K562 (cell line): ENCODE results near the gene GCSAM. TPM values are rescaled to one million over a fixed set of nuclear protein-coding genes. Genes with fewer than 3 reads are reported as not detected.

Experiments used
- ATAC-seq: fragments of 200-7000 bp; cut with Tn5 transposase; 3 replicates; pipeline ENCODE4 v1.9.1; 2020; ENCODE audit warnings: moderate library complexity
- BruUV-seq: library from RNA; stranded (reverse); fragments of 400-500 nt; replicated peaks from 2 replicates; lab custom pipeline; 2021; lab: Mats Ljungman, UMichigan
- CTCF ChIA-PET: fragments of 300-600 bp; formaldehyde crosslinking; extraction: SDS; loops from one replicate; lab custom pipeline; 2021; ENCODE audit warnings: low intra/inter-chr PET ratio; lab: Yijun Ruan, JAX
- POLR2A ChIA-PET: fragments of 300-600, 350-650 bp; sonication (Branson Sonifier 250); formaldehyde crosslinking; extraction: SDS; loops from one replicate; lab custom pipeline; 2021; ENCODE audit warnings: antibody characterized with exemption, inconsistent platforms; lab: Yijun Ruan, JAX
- DNase-seq, 4 experiments: peaks; one replicate each; pipeline versions ENCODE4 v3.0.0 to v3.0.0-alpha.2; 2011 to 2018; ENCODE audit warnings: low spot score in 3 of 4, mixed read lengths in 3 of 4; ENCODE audit errors: extremely low read depth in 1 of 4
- FAIRE-seq: peaks from 2 replicates; lab custom pipeline; 2011; peaks lifted over from hg19 to GRCh38; lab: Jason Lieb, UNC
- H2AFZ ChIP-seq: 2 replicates; pipeline ENCODE4 v1.6.0; 2011; ENCODE audit warnings: low read depth, low read length, control low read depth, inconsistent platforms
- H3K27ac ChIP-seq: fragments of 200-600 bp; 3 replicates; pipeline ENCODE4 v1.8.0; 2011; ENCODE audit warnings: low read depth, mild to moderate bottlenecking, control low read depth, inconsistent platforms, low read length, moderate library complexity, mixed read lengths; ENCODE audit errors: extremely low read depth
- H3K27me3 ChIP-seq, 2 experiments: fragments of 300-600 bp in 1 of 2; 2 replicates in 1 of 2; 3 replicates in 1 of 2; pipeline versions ENCODE4 v1.6.0 to v1.8.0; 2011; ENCODE audit warnings: inconsistent platforms in 2 of 2, low read length in 2 of 2, mild to moderate bottlenecking in 1 of 2, mixed read lengths in 1 of 2, moderate library complexity in 1 of 2; ENCODE audit not compliant: control insufficient read depth in 2 of 2, insufficient read depth in 2 of 2
- H3K36me3 ChIP-seq: fragments of 300-600 bp; 3 replicates; pipeline ENCODE4 v1.8.0; 2011; ENCODE audit warnings: mild to moderate bottlenecking, low read length, inconsistent platforms; ENCODE audit not compliant: control insufficient read depth, insufficient read depth
- H3K4me1 ChIP-seq, 2 experiments: fragments of 200-600 bp in 1 of 2; replicated peaks in 1 of 2; 2 replicates in 1 of 2; 3 replicates in 1 of 2; pipeline versions ENCODE4 v1.5.1 to v1.8.0; 2011; ENCODE audit warnings: inconsistent platforms in 2 of 2, low read length in 2 of 2, mild to moderate bottlenecking in 1 of 2, mixed read lengths in 1 of 2, moderate library complexity in 1 of 2; ENCODE audit not compliant: control insufficient read depth in 2 of 2, insufficient read depth in 2 of 2
- H3K4me2 ChIP-seq: 2 replicates; pipeline ENCODE4 v1.6.1; 2011; ENCODE audit warnings: low read length, control low read depth, inconsistent platforms, mixed read lengths; ENCODE audit not compliant: insufficient read depth
- H3K4me3 ChIP-seq: fragments of 200-600 bp; sonication (generic), shearing (Covaris generic); 2 replicates; pipeline ENCODE4 v1.5.1; 2016; ENCODE audit warnings: control low read depth, inconsistent platforms
- H3K79me2 ChIP-seq: fragments of 200-600 bp; 3 replicates; pipeline ENCODE4 v1.8.0; 2011; ENCODE audit warnings: low read length, inconsistent platforms; ENCODE audit not compliant: control insufficient read depth, insufficient read depth
- H3K9ac ChIP-seq, 2 experiments: 2 replicates each; pipeline versions ENCODE4 v1.6.0 to v1.6.1; 2011; ENCODE audit warnings: low read depth in 2 of 2, low read length in 2 of 2, control low read depth in 1 of 2, inconsistent platforms in 1 of 2, mild to moderate bottlenecking in 1 of 2, mixed read lengths in 1 of 2; ENCODE audit not compliant: insufficient read depth in 1 of 2
- H3K9me1 ChIP-seq: one replicate; pipeline ENCODE4 v1.6.0; 2011; ENCODE audit warnings: inconsistent platforms, mild to moderate bottlenecking, low read length, moderate library complexity; ENCODE audit not compliant: control insufficient read depth, insufficient read depth
- H3K9me3 ChIP-seq: replicated peaks from 2 replicates; pipeline ENCODE4 v1.5.1; 2011; ENCODE audit warnings: low read depth, low read length, inconsistent platforms; ENCODE audit not compliant: control insufficient read depth, insufficient read depth
- H4K20me1 ChIP-seq: replicated peaks from 2 replicates; pipeline ENCODE4 v1.6.1; 2011; ENCODE audit warnings: low read length, inconsistent platforms, mixed read lengths; ENCODE audit not compliant: control insufficient read depth, insufficient read depth
- CTCF ChIP-seq, 3 experiments: IDR thresholded peaks in 2 of 3; conservative IDR thresholded peaks in 1 of 3; 2 replicates each; pipeline ENCODE4 v1.5.1; 2011 to 2012; ENCODE audit warnings: low read length in 3 of 3, mild to moderate bottlenecking in 3 of 3, control low read depth in 2 of 3, improper control_type of control experiment in 1 of 3, inconsistent platforms in 1 of 3, low read depth in 1 of 3, mixed read lengths in 1 of 3, moderate library complexity in 1 of 3; ENCODE audit not compliant: insufficient read depth in 2 of 3
- DEAF1 ChIP-seq: fragments of 450-650 bp; formaldehyde crosslinking; IDR thresholded peaks from 2 replicates; pipeline ENCODE4 v1.4.0; 2020; ENCODE audit warnings: mild to moderate bottlenecking, moderate library complexity
- MCM2 ChIP-seq: fragments of 450-650 bp; IDR thresholded peaks from 2 replicates; pipeline ENCODE4 v1.6.1; 2017; ENCODE audit warnings: low read depth, mild to moderate bottlenecking
- MCM5 ChIP-seq: fragments of 450-650 bp; IDR thresholded peaks from 2 replicates; pipeline ENCODE4 v1.6.1; 2016; ENCODE audit warnings: low read depth
- RAD21 ChIP-seq, 2 experiments: fragments of 250-450 bp in 1 of 2; fragments of 450-650 bp in 1 of 2; sonication (Bioruptor Pico) in 1 of 2; formaldehyde crosslinking in 1 of 2; IDR thresholded peaks in 1 of 2; conservative IDR thresholded peaks in 1 of 2; 2 replicates each; pipeline versions ENCODE4 v1.4.0 to v1.8.0; 2020 to 2022; ENCODE audit warnings: mild to moderate bottlenecking in 2 of 2, moderate library complexity in 1 of 2
- SLC30A9 ChIP-seq: fragments of 250-450 bp; sonication (Bioruptor Pico); IDR thresholded peaks from 2 replicates; pipeline ENCODE4 v1.8.0; 2022; ENCODE audit warnings: mild to moderate bottlenecking, moderate library complexity
- STAT5B ChIP-seq: fragments of 250-450 bp; sonication (Bioruptor Pico); IDR thresholded peaks from 2 replicates; pipeline ENCODE4 v1.8.0; 2021; ENCODE audit warnings: mild to moderate bottlenecking, inconsistent platforms
- ZEB2 ChIP-seq: fragments of 450-650 bp; IDR thresholded peaks from 2 replicates; pipeline ENCODE4 v1.6.1; 2016
- WGBS: fragments of 100-300 bp; shearing (Covaris generic); methylation state at CpG from one replicate; pipeline ENCODE4 v1.1.6; 2016; ENCODE audit warnings: low coverage, mixed read lengths; ENCODE audit not compliant: insufficient coverage; ENCODE audit errors: missing lambda C conversion rate; 5-methylcytosine and 5-hydroxymethylcytosine counted together
- in situ Hi-C: fragments of 300-500 bp; cut with MboI; formaldehyde crosslinking; loops from 4 replicates; pipeline ENCODE4 v1.15.0; 2018; ENCODE audit warnings: inconsistent platforms, mixed read lengths
- intact Hi-C: fragments of 100-400 bp; cut with micrococcal nuclease; formaldehyde crosslinking; loops from 2 replicates; pipeline ENCODE4 v1.14.2; 2022
- polyA plus RNA-seq, 8 experiments: library from polyadenylated mRNA; depleted of rRNA in 4 of 8; stranded (reverse) in 5 of 8; unstranded in 3 of 8; fragments of >200 nt; fragmentation: Nextera tagmentation in 2 of 8; fragmentation: Illumina TruSeq in 1 of 8; extraction: Ambion mirVana in 2 of 8; extraction: Trizol in 1 of 8; gene quantifications; 2 replicates each; pipeline versions ENCODE4 v1.2.1 to v1.2.3, GENCODE V29; 2011 to 2014; ENCODE audit warnings: inconsistent platforms in 1 of 8, missing spikeins in 1 of 8
- total RNA-seq, 7 experiments: library from RNA; depleted of rRNA in 6 of 7; stranded (reverse); fragments of >200 nt in 6 of 7; fragmentation: Illumina TruSeq in 2 of 7; extraction: Trizol in 2 of 7; gene quantifications; 2 replicates each; pipeline versions ENCODE4 v1.2.1 to v1.2.3, GENCODE V29; 2011 to 2021; ENCODE audit warnings: low replicate concordance in 1 of 7
- TF ChIP-seq, protein P1 (sequence below), 2 experiments: fragments of 450-650 bp; formaldehyde crosslinking in 1 of 2; IDR thresholded peaks; 2 replicates each; pipeline versions ENCODE4 v1.4.0 to v1.6.1; 2014 to 2020; ENCODE audit warnings: mild to moderate bottlenecking in 2 of 2, borderline replicate concordance in 1 of 2, low read depth in 1 of 2

Gene GCSAM
- total and polyA plus RNA-seq, 9 of the 15 experiments (the other 6 are each of a cell fraction or from before 2014, with no cell fraction given), result 0.10 TPM; not detected in 8

DNA sequence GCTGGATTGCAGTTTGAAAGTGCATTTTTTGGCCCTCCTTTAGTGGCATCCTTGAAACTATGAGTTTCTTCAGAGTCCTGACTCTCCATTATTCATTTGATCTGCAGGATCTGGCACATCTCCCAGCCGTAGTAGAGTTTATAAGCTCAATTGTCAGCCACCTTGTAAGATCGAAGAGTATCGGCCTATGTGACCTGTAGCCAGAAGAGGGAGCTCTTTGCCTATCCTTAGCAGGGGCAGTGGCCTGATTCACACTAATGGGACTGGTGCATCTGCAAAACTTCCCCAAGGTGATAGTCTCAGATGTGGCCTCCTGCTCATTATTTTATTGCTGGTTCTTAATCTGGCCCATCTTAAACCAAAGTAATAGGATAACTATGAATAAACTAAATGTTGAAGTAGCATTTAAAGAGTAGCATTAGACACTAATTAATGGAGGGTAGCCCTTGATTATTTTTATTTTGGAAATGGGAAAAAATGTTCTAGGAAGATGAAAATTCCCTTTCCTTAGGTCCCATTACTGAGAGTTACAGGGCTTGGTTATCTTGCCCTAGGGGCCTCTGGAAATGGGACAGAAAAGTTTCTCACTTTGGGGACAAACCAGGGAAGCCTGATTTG, 21.2 kb downstream of the GCSAM start:
- H3K9me1 ChIP-seq, result no peaks in the 10 kb centered on the region
- H3K27me3 ChIP-seq, result no peaks in the 10 kb centered on the region
- H3K36me3 ChIP-seq, result 0 out of 3 replicates have a peak, but pooled peaks cover 2% of the 10 kb centered on the region
- no peaks in the 10 kb centered on the region for H3K9me3 ChIP-seq
- intact Hi-C loops (loop anchor here (5.0 kb wide), 2 partner anchors 325 to 405 kb away; no protein-coding TSS in a partner anchor), in situ Hi-C loops (loop anchor here (25.0 kb wide), 1 partner anchor 400 kb away; no protein-coding TSS in a partner anchor)
- H4K20me1 ChIP-seq, result no peaks in the 10 kb centered on the region
- no peak overlapping the region for H3K9ac ChIP-seq
- no peak overlapping the region for H3K4me2 ChIP-seq
- H3K4me3 ChIP-seq, result no peak overlapping the region
- H3K4me1 ChIP-seq, result no peaks in the 10 kb centered on the region
- ChIA-PET POLR2A (interaction anchor here (0.6 to 1.1 kb wide), 3 partner anchors 158 to 410 kb away, joined by 3 to 4 read pairs (median 3); no protein-coding TSS in a partner anchor), CTCF (interaction anchor here (1.5 kb wide), 1 partner anchor 408 kb away, joined by 7 read pairs; no protein-coding TSS in a partner anchor)
- BruUV-seq, result no TSS peak
- ATAC-seq, result peak; percentile 93
- no peak overlapping the region for H3K27ac ChIP-seq
- H3K79me2 ChIP-seq, result no peaks in the 10 kb centered on the region
- DNase-seq, result peak; percentile 47 to 54 (median 50)
- WGBS, result 28% methylated on average over 3 of the region's 3 CpGs
- peak; percentile 90 for FAIRE-seq
- no peak overlapping the region for H2AFZ ChIP-seq
- TF ChIP-seq MCM2, result no peak
- TF ChIP-seq CTCF (IDR thresholded peaks at IDR 0.05 in 2 of 3, conservative IDR thresholded peaks at IDR 0.05 in 1 of 3; ENCODE audit: insufficient read depth in 2 of 3, low read depth in 1 of 3, low read length in 3 of 3), result peak; percentile 57 to 72 (median 71)
- no peak for TF ChIP-seq STAT5B (CRISPR knock-in tag)
- TF ChIP-seq DEAF1, result peak; percentile 32; the same call in 1 of the 2 replicates
- no peak for TF ChIP-seq ZEB2
- TF ChIP-seq, protein P1, sequence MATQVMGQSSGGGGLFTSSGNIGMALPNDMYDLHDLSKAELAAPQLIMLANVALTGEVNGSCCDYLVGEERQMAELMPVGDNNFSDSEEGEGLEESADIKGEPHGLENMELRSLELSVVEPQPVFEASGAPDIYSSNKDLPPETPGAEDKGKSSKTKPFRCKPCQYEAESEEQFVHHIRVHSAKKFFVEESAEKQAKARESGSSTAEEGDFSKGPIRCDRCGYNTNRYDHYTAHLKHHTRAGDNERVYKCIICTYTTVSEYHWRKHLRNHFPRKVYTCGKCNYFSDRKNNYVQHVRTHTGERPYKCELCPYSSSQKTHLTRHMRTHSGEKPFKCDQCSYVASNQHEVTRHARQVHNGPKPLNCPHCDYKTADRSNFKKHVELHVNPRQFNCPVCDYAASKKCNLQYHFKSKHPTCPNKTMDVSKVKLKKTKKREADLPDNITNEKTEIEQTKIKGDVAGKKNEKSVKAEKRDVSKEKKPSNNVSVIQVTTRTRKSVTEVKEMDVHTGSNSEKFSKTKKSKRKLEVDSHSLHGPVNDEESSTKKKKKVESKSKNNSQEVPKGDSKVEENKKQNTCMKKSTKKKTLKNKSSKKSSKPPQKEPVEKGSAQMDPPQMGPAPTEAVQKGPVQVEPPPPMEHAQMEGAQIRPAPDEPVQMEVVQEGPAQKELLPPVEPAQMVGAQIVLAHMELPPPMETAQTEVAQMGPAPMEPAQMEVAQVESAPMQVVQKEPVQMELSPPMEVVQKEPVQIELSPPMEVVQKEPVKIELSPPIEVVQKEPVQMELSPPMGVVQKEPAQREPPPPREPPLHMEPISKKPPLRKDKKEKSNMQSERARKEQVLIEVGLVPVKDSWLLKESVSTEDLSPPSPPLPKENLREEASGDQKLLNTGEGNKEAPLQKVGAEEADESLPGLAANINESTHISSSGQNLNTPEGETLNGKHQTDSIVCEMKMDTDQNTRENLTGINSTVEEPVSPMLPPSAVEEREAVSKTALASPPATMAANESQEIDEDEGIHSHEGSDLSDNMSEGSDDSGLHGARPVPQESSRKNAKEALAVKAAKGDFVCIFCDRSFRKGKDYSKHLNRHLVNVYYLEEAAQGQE (IDR thresholded peaks at IDR 0.05; ENCODE audit: borderline replicate concordance), result peak; percentile 36; the same call in 1 of the 2 replicates
- TF ChIP-seq, protein P1 (CRISPR knock-in tag; IDR thresholded peaks at IDR 0.05; ENCODE audit: low read depth), result no peak
- TF ChIP-seq MCM5, result no peak
- no peak for TF ChIP-seq SLC30A9 (CRISPR knock-in tag)
- TF ChIP-seq RAD21 (CRISPR knock-in tag; conservative IDR thresholded peaks at IDR 0.05 in 1 of 2, IDR thresholded peaks at IDR 0.05 in 1 of 2), result peak; percentile 66 to 70
